Calu3 (cell line): Measurements from ENCODE around the gene CCR7. TPM values are rescaled to one million over a fixed set of nuclear protein-coding genes. Genes with fewer than 3 reads are reported as not detected.

Experiments
- BruUV-seq: library from RNA; stranded (reverse); fragments of 400-500 nt; replicated peaks from 2 replicates; lab custom pipeline; 2021; lab: Mats Ljungman, UMichigan
- CTCF ChIA-PET: fragments of 300-600 bp; sonication (Branson Sonifier 250); formaldehyde crosslinking; loops from one replicate; lab custom pipeline; 2022; ENCODE audit warnings: antibody characterized with exemption; lab: Charles Lee
- DNase-seq: peaks from one replicate; pipeline ENCODE4 v3.0.0; 2022
- H3K27ac Mint-ChIP-seq: one replicate; pipeline ENCODE4 v1.8.0; 2022; ENCODE audit warnings: mixed read lengths; ENCODE audit not compliant: unreplicated experiment
- H3K27me3 Mint-ChIP-seq: one replicate; pipeline ENCODE4 v1.8.0; 2022; ENCODE audit warnings: mixed read lengths; ENCODE audit not compliant: unreplicated experiment
- H3K36me3 Mint-ChIP-seq: one replicate; pipeline ENCODE4 v1.8.0; 2022; ENCODE audit warnings: mild to moderate bottlenecking, moderate library complexity, mixed read lengths; ENCODE audit not compliant: insufficient read depth, unreplicated experiment
- H3K4me1 Mint-ChIP-seq: one replicate; pipeline ENCODE4 v1.8.0; 2022; ENCODE audit warnings: mild to moderate bottlenecking, low read depth, mixed read lengths; ENCODE audit not compliant: unreplicated experiment
- H3K4me3 Mint-ChIP-seq: one replicate; pipeline ENCODE4 v1.8.0; 2022; ENCODE audit warnings: mild to moderate bottlenecking, low read depth, moderate library complexity, mixed read lengths; ENCODE audit not compliant: unreplicated experiment
- H3K9me3 Mint-ChIP-seq: one replicate; pipeline ENCODE4 v1.8.0; 2022; ENCODE audit warnings: low read depth, mixed read lengths; ENCODE audit not compliant: unreplicated experiment
- CTCF ChIP-seq: fragments of 200-600 bp; IDR thresholded peaks from one replicate; pipeline ENCODE4 v1.8.0; 2022; ENCODE audit warnings: antibody characterized with exemption; ENCODE audit not compliant: unreplicated experiment
- intact Hi-C: fragments of 100-400 bp; cut with micrococcal nuclease; formaldehyde crosslinking; loops from one replicate; pipeline ENCODE4 v1.10.0; 2022; ENCODE audit not compliant: unreplicated experiment
- total RNA-seq: library from RNA; stranded (reverse); gene quantifications from 2 replicates; pipeline ENCODE4 v1.2.3, GENCODE V29; 2022

Gene CCR7
- total RNA-seq, 1 experiment from 2014 or later, result not detected

GRCh38 chr17:40598301-40598618 lies 33.0 kb upstream of the CCR7 start:
- Mint-ChIP-seq H3K27me3 (peaks cover 35% of the 10 kb centered on the region), H3K36me3 (no peaks in the 10 kb centered on the region), H3K4me1 (peaks cover 10% of the 10 kb centered on the region), H3K9me3 (peaks cover 3% of the 10 kb centered on the region), H3K27ac (no peak overlapping the region), H3K4me3 (no peak overlapping the region)
- CTCF ChIA-PET, result interaction anchor here (0.8 to 1.8 kb wide), 8 partner anchors 15 to 132 kb away, joined by 3 to 12 read pairs (median 4); no protein-coding TSS in a partner anchor
- no peak for TF ChIP-seq CTCF
- BruUV-seq, result no TSS peak
- intact Hi-C loops, result no loop called here
- DNase-seq, result no peak

GRCh38 chr17:40597556-40598300 lies 32.5 kb upstream of the CCR7 start:
- no peak for TF ChIP-seq CTCF
- BruUV-seq, result no TSS peak
- Mint-ChIP-seq H3K4me1 (peaks cover 10% of the 10 kb centered on the region), H3K9me3 (peaks cover 3% of the 10 kb centered on the region), H3K4me3 (no peak overlapping the region), H3K27ac (no peak overlapping the region), H3K27me3 (peaks cover 35% of the 10 kb centered on the region), H3K36me3 (no peaks in the 10 kb centered on the region)
- CTCF ChIA-PET, result interaction anchor here (0.5 to 1.8 kb wide), 16 partner anchors 10 to 166 kb away, joined by 3 to 12 read pairs (median 3); no protein-coding TSS in a partner anchor
- intact Hi-C loops, result no loop called here
- no peak for DNase-seq

- H3K9me3 Mint-ChIP-seq, result peaks cover 3% of the 10 kb centered on the region
- H3K4me3 Mint-ChIP-seq, result no peak overlapping the region
- H3K36me3 Mint-ChIP-seq, result no peaks in the 10 kb centered on the region
- CTCF ChIA-PET, result interaction anchor here (0.7 to 2.2 kb wide), 15 partner anchors 10 to 166 kb away, joined by 3 to 12 read pairs (median 3); no protein-coding TSS in a partner anchor
- no peak for DNase-seq
- H3K27me3 Mint-ChIP-seq, result peaks cover 35% of the 10 kb centered on the region
- TF ChIP-seq CTCF, result no peak
- intact Hi-C loops, result no loop called here
- peaks cover 10% of the 10 kb centered on the region for H3K4me1 Mint-ChIP-seq
- no peak overlapping the region for H3K27ac Mint-ChIP-seq
- no TSS peak for BruUV-seq
Measured at GRCh38 chr17:40597156-40597555, 31.9 kb upstream of the CCR7 start.

- peaks cover 3% of the 10 kb centered on the region for H3K9me3 Mint-ChIP-seq
- no peak overlapping the region for H3K27ac Mint-ChIP-seq
- peaks cover 39% of the 10 kb centered on the region for H3K27me3 Mint-ChIP-seq
- no peaks in the 10 kb centered on the region for H3K36me3 Mint-ChIP-seq
- H3K4me1 Mint-ChIP-seq, result peaks cover 10% of the 10 kb centered on the region
- TF ChIP-seq CTCF, result no peak
- intact Hi-C loops, result no loop called here
- no TSS peak for BruUV-seq
- CTCF ChIA-PET, result interaction anchor here (0.6 to 2.2 kb wide), 7 partner anchors 9 to 161 kb away, joined by 3 to 6 read pairs (median 4); no protein-coding TSS in a partner anchor
- no peak overlapping the region for H3K4me3 Mint-ChIP-seq
- DNase-seq, result no peak
Measured at GRCh38 chr17:40596261-40596919, 31.1 kb upstream of the CCR7 start.
